ENCODE measurements around the gene TC2N. TPM values are rescaled to one million over a fixed set of nuclear protein-coding genes. Genes with fewer than 3 reads are reported as not detected.

The TC2N gene
- total RNA-seq, 1 donor from 2014 or later = 1.2 TPM

DNA sequence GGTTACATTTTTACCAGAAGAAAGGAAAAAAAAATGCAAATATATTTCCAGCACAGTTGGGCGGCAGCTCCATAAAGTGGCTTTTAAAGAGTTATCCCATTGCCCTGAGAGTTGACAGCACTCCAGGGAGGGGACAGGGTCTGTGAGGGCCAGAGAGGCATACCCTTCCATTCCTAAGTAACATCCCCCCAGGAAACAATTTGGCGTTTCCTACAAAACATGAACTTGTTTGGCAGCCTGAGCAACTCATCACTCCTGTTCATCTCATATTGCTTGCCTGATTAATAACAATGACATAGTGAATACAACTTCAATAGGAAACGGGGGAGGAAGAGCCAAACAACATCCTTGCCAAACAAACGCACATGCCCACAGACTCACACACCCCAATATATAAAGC lies 23.3 kb downstream of the TC2N start:
- Mint-ChIP-seq H3K4me3 (ENCODE audit: unreplicated experiment) (no peak overlapping the region), H3K27me3 (ENCODE audit: low read depth, unreplicated experiment) (peaks cover 19% of the 10 kb centered on the region), H3K36me3 (ENCODE audit: low read depth, unreplicated experiment) (no peaks in the 10 kb centered on the region), H3K9me3 (ENCODE audit: unreplicated experiment) (no peaks in the 10 kb centered on the region), H3K4me1 (ENCODE audit: low read depth, unreplicated experiment) (no peaks in the 10 kb centered on the region), H3K27ac (ENCODE audit: unreplicated experiment) (no peak overlapping the region)
- DNase-seq (ENCODE audit: low read depth) (no peak), FAIRE-seq (no peak)
- Histone ChIP-seq H3K4me1 (ENCODE audit: insufficient read depth, low read length) (no peaks in the 10 kb centered on the region), H3K27me3 (ENCODE audit: insufficient read depth, low read length) (peaks cover 14% of the 10 kb centered on the region), H3K9ac (ENCODE audit: low read length) (no peak overlapping the region), H4K20me1 (ENCODE audit: insufficient read depth, low read length) (no peaks in the 10 kb centered on the region), H3K27ac (ENCODE audit: low read depth, low read length) (no peak overlapping the region), H3K9me3 (ENCODE audit: insufficient read depth, low read depth, low read length) (no peaks in the 10 kb centered on the region), H3K79me2 (ENCODE audit: insufficient read depth, low read length) (no peaks in the 10 kb centered on the region), H3K4me2 (ENCODE audit: low read length) (no peak overlapping the region), H3K4me3 (ENCODE audit: insufficient read depth, low read depth, low read length) (no peak overlapping the region), H3K36me3 (ENCODE audit: insufficient read depth, low read length) (no peaks in the 10 kb centered on the region), H2AFZ (ENCODE audit: low read depth, low read length) (no peak overlapping the region)
- TF ChIP-seq, protein P1, sequence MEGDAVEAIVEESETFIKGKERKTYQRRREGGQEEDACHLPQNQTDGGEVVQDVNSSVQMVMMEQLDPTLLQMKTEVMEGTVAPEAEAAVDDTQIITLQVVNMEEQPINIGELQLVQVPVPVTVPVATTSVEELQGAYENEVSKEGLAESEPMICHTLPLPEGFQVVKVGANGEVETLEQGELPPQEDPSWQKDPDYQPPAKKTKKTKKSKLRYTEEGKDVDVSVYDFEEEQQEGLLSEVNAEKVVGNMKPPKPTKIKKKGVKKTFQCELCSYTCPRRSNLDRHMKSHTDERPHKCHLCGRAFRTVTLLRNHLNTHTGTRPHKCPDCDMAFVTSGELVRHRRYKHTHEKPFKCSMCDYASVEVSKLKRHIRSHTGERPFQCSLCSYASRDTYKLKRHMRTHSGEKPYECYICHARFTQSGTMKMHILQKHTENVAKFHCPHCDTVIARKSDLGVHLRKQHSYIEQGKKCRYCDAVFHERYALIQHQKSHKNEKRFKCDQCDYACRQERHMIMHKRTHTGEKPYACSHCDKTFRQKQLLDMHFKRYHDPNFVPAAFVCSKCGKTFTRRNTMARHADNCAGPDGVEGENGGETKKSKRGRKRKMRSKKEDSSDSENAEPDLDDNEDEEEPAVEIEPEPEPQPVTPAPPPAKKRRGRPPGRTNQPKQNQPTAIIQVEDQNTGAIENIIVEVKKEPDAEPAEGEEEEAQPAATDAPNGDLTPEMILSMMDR (IDR thresholded peaks at IDR 0.05; ENCODE audit: insufficient read depth, low read depth, low read length) = no peak
- no peak for TF ChIP-seq EZH2 (IDR thresholded peaks at IDR 0.05; ENCODE audit: insufficient read depth, low read length)

DNA sequence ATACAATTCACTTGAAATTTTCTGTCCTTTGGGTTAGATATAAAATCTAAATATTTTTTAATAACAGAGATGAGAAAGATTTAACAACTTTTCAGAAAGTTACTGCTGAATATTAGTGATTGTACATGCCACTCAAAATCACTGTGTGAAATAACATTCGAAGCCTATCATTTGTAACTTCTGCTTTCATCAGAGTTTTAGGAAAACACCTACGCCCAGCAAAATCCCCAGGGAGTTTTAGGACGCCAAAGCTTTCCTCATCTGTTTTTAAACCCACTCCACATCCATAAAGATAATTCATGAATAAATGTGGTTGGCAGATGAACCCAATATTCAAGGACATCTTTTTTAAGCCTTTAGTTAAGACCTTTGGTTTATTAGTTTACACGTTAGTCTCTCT lies 23.9 kb downstream of the TC2N start:
- Histone ChIP-seq H4K20me1 (ENCODE audit: insufficient read depth, low read length) (no peaks in the 10 kb centered on the region), H3K27ac (ENCODE audit: low read depth, low read length) (no peak overlapping the region), H2AFZ (ENCODE audit: low read depth, low read length) (no peak overlapping the region), H3K9me3 (ENCODE audit: insufficient read depth, low read depth, low read length) (no peaks in the 10 kb centered on the region), H3K36me3 (ENCODE audit: insufficient read depth, low read length) (no peaks in the 10 kb centered on the region), H3K79me2 (ENCODE audit: insufficient read depth, low read length) (no peaks in the 10 kb centered on the region), H3K9ac (ENCODE audit: low read length) (no peak overlapping the region), H3K27me3 (ENCODE audit: insufficient read depth, low read length) (peaks cover 12% of the 10 kb centered on the region), H3K4me2 (ENCODE audit: low read length) (no peak overlapping the region), H3K4me3 (ENCODE audit: insufficient read depth, low read depth, low read length) (no peak overlapping the region), H3K4me1 (ENCODE audit: insufficient read depth, low read length) (no peaks in the 10 kb centered on the region)
- H3K4me1 Mint-ChIP-seq (ENCODE audit: low read depth, unreplicated experiment) = no peaks in the 10 kb centered on the region
- DNase-seq (ENCODE audit: low read depth) (no peak), FAIRE-seq (no peak)
- peaks cover 16% of the 10 kb centered on the region for H3K27me3 Mint-ChIP-seq (ENCODE audit: low read depth, unreplicated experiment)
- H3K4me3 Mint-ChIP-seq (ENCODE audit: unreplicated experiment) = no peak overlapping the region
- no peaks in the 10 kb centered on the region for H3K9me3 Mint-ChIP-seq (ENCODE audit: unreplicated experiment)
- TF ChIP-seq EZH2 (IDR thresholded peaks at IDR 0.05; ENCODE audit: insufficient read depth, low read length) = no peak
- TF ChIP-seq, protein P1 (IDR thresholded peaks at IDR 0.05; ENCODE audit: insufficient read depth, low read depth, low read length) = no peak
- no peak overlapping the region for H3K27ac Mint-ChIP-seq (ENCODE audit: unreplicated experiment)
- no peaks in the 10 kb centered on the region for H3K36me3 Mint-ChIP-seq (ENCODE audit: low read depth, unreplicated experiment)

DNA sequence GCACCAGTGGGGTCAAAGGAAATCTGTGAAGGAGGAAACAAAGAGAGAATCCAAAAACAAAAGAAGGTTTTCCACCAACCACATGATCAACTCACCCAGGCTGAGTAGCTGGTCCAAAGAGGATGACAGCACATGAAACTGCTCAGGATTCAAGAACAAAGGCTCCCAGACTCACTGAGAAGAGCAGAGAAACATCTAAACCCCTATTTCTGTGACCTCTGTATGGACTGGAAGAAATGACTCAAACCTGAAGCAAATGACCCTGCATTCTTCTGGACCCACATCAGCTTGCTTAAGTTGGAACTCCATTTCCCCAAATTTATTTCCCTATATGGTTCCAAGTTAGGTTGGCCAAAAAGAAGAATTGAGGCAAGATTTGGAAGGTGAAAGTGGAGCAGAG lies 26.3 kb downstream of the TC2N start:
- Mint-ChIP-seq H3K27me3 (ENCODE audit: low read depth, unreplicated experiment) (peaks cover 24% of the 10 kb centered on the region), H3K9me3 (ENCODE audit: unreplicated experiment) (no peaks in the 10 kb centered on the region)

More for the DNA sequence above, 26.3 kb downstream of the TC2N start:
- Mint-ChIP-seq H3K4me3 (ENCODE audit: unreplicated experiment) (no peak overlapping the region), H3K36me3 (ENCODE audit: low read depth, unreplicated experiment) (no peaks in the 10 kb centered on the region), H3K4me1 (ENCODE audit: low read depth, unreplicated experiment) (no peaks in the 10 kb centered on the region), H3K27ac (ENCODE audit: unreplicated experiment) (no peak overlapping the region)
- DNase-seq (ENCODE audit: low read depth) (no peak), FAIRE-seq (no peak)
- Histone ChIP-seq H4K20me1 (ENCODE audit: insufficient read depth, low read length) (no peaks in the 10 kb centered on the region), H2AFZ (ENCODE audit: low read depth, low read length) (no peak overlapping the region), H3K4me2 (ENCODE audit: low read length) (no peak overlapping the region), H3K9me3 (ENCODE audit: insufficient read depth, low read depth, low read length) (no peaks in the 10 kb centered on the region), H3K79me2 (ENCODE audit: insufficient read depth, low read length) (no peaks in the 10 kb centered on the region), H3K9ac (ENCODE audit: low read length) (no peak overlapping the region), H3K27ac (ENCODE audit: low read depth, low read length) (no peak overlapping the region), H3K36me3 (ENCODE audit: insufficient read depth, low read length) (no peaks in the 10 kb centered on the region), H3K4me3 (ENCODE audit: insufficient read depth, low read depth, low read length) (no peak overlapping the region), H3K4me1 (ENCODE audit: insufficient read depth, low read length) (no peaks in the 10 kb centered on the region), H3K27me3 (ENCODE audit: insufficient read depth, low read length) (peaks cover 24% of the 10 kb centered on the region)
- no peak for TF ChIP-seq EZH2 (IDR thresholded peaks at IDR 0.05; ENCODE audit: insufficient read depth, low read length)

Measured in astrocyte (in vitro differentiated cells and primary cell).